GM21526 (cell line): ENCODE results near the gene ACER1.
"Not testable (repeated sequence)": the region's sequence is repeated elsewhere in the genome, so short reads cannot be mapped to it uniquely, and the experiment has no call there.

Source experiments
- ATAC-seq: cut with Tn5 transposase; IDR thresholded peaks from one replicate; pipeline ENCODE4 v1.9.1; 2021; ENCODE audit warnings: moderate library complexity; ENCODE audit not compliant: unreplicated experiment, low FRiP score

ACER1 gene

DNA sequence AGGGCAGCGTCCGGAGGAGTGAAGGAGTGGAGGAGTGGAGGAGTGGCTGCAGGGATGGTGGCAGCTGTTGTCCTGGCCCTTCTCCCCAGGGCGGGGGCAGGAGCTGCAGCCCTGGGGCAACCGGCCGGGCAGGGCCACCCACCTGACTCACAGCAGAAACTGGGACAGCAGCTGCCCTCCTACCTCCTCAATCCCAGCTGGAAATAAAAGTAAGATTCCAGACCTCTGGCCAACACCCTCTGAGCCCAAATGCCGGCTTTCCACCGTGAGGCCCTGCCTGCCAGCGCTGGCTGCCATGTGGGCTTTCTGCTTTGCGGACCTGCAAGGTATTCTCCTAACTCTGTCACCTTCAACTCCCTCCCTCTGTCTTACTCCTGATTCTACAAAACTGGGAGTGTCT lies 24.6 kb upstream of the ACER1 start:
- ATAC-seq, result no peak

- ATAC-seq, result no peak
Measured at GRCh38 chr19:6357174-6357573, 23.8 kb upstream of the ACER1 start.

DNA sequence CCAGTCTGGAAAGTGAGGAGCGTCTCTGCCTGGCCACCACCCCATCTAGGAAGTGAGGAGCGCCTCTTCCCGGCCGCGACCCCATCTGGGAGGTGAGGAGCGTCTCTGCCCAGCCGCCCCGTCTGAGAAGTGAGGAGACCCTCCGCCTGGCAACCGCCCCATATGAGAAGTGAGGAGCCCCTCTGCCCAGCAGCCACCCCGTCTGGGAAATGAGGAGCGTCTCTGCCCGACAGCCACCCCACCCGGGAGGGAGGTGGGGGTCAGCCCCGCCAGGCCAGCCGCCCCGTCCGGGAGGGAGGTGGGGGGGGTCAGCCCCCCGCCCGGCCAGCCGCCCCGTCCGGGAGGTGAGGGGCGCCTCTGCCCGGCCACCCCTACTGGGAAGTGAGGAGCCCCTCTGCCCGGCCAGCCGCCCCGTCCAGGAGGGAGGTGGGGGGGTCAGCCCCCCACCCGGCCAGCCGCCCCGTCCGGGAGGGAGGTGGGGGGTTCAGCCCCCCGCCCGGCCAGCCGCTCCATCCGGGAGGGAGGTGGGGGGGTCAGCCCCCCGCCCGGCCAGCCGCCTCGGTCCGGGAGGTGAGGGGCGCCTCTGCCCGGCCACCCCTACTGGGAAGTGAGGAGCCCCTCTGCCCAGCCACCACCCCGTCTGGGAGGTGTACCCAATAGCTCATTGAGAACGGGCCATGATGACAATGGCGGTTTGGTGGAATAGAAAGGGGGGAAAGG lies 22.1 kb upstream of the ACER1 start:
- not testable (repeated sequence) for ATAC-seq

DNA sequence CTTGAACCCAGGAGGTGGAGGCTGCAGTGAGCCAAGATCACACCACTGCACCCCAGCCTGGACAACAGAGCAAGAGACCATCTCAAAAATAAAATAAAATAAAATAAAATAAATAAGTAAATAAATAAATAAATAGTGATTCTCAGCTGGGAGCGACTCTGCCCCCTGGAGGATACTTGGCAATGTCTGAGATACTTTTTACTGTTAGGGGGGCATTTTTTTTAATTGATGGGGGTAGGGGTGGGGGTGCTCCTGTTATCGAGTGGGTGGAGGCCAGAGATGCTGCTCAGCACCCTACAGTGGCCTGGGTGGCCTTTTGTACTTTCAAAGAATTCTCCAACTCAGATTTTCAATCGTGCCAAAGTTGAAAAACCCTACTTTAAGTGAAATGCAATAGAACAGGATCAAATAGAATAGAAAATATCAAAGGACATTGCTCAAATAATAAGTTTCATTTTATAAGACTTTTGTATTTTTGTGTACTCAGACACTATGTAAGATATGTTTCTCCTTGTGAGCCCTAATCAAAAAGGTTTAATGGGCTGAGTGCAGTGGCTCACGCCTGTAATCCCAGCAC lies 20.8 kb upstream of the ACER1 start:
- ATAC-seq, result no peak

GRCh38 chr19:6352381-6353165 lies 19.2 kb upstream of the ACER1 start:
- no peak for ATAC-seq

DNA sequence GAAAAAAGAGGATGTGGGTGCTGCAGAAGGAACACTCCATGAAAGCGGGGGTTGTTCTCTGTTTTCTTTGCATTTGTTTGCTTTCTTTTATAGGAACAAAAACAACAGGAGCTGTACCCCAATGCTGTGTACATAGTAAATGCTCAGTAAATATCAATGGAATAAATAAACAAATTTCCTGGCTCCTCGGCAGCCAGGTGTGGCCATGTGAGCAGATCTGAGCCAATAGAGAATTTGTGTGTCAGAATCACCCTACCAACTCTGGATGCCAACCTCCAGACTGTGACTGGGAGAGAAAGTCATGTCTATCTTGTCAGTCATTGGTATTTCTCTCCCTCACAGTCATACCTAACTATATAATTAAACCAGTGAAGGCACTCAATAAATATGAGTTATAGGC lies 17.3 kb upstream of the ACER1 start:
- ATAC-seq, result no peak

DNA sequence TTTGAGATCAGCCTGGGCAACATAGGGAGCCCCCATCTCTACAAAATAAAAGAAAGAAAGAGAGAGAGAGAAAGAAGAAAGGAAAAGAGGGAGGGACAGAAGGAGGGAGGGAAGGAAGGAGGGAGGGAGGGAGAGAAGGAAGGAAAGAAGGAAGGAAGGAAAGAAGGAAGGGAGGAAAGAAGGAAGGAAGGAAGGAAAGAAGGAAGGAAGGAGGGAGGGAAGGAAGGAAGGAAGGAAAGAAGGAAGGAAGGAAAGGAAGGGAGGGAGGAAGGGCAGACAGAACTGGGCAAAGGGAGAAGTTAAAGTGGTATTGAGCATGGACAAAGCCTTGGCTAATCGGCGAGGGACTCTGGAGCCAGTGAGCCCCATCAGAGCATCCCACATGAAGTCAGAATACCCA lies 15.9 kb upstream of the ACER1 start:
- ATAC-seq, result not testable (repeated sequence)

DNA sequence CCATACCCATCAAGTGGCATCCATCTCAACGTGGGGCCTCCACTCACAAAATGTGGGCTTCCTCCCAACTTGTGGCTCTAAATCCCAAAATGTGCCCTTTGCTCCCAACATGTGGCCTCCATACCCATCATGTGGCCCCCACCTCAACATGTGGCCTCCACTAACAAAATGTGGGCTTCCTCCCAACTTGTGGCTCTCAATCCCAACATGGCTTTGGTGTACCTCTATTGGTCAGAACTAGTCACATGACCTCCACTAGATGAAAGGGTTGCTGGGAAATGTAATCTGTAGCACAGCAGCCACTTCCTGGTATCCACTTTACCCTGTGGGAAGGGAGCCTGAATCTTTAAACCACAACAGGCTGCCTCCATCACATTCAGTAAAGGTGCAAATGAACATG lies 10.1 kb upstream of the ACER1 start:
- no peak for ATAC-seq

GRCh38 chr19:6340493-6341201 lies 7.2 kb upstream of the ACER1 start:
- no peak for ATAC-seq

GRCh38 chr19:6334490-6335285 lies 1.3 kb upstream of the ACER1 start:
- no peak for ATAC-seq

- ATAC-seq, result no peak
Measured at GRCh38 chr19:6326815-6327214, 6.6 kb downstream of the ACER1 start.

DNA sequence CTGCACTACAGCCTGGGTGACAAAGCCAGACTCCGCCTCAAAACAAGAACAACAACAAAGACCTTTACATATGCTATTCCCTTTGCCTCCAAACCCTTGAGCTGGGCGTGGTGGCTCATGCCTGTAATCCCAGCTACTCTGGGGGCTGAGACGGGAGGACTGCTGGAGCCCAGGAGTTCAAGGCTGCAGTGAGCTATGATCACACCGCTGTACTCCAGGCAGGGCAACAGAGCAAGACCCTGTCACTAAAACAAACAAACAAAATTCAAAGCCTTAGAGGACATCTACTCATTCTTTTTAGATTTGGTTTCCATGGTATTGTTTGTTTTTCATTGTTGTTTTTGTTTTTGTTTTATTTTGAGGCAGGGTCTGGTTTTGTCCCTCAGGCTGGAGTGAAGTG lies 7.8 kb downstream of the ACER1 start:
- no peak for ATAC-seq

DNA sequence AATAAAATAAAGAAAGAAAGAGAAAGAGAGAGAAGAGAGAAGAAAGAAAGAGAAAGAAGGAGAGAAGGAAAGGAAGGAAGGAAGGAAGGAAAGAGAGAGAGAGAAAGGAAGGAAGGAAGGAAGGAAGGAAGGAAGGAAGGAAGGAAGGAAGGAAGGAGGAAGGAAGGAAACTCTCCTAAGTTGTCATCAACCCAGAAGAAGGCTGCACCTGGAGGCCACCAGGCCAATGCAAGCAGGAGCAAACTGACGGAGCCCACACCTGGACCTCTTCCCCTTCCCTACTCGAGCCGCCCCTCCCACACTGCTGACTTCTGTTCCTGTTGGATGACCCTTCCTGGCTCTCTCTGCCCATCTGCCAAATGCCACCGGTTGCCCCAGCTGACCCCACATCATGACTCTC lies 8.7 kb downstream of the ACER1 start:
- no peak for ATAC-seq

GRCh38 chr19:6322284-6322683 lies 11.1 kb downstream of the ACER1 start:
- no peak for ATAC-seq

DNA sequence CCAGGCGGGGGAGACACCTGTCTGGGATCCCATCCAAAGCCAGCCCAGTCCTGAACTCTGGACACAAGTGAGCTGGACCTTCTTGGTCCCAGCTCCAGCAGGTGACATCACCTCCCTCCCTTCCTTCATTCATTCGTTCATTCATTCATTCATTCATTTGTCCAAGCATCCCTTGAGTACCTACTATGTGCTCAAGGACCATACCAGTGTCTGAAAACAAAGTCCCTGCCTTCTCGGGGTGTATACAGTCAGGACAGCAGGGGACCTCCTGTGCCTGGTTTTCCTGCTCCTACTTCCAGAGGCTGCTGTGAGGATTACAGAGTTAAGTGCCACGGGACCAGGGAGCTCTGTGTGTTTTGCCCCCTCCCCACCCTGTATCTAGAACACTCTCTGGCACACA lies 14.0 kb downstream of the ACER1 start:
- no peak for ATAC-seq

- ATAC-seq, result no peak
Measured at GRCh38 chr19:6318772-6319171, 14.6 kb downstream of the ACER1 start.

DNA sequence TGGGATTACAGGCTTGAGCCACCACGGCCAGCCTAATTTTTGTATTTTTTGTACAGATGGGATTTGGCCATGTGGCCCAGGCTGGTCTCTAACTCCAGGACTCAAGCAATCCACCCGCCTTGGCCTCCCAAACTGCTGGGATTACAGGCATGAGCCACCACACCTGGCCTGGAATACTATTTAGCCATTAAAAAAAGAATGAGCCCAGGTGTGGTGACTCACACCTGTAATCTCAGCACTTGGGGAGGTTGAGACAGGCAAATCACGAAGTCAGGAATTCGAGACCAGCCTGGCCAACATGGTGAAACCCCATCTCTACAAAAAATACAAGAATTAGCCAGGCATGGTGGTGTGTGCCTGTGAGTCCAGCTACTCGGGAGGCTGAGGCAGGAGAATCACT lies 17.8 kb downstream of the ACER1 start:
- not testable (repeated sequence) for ATAC-seq

DNA sequence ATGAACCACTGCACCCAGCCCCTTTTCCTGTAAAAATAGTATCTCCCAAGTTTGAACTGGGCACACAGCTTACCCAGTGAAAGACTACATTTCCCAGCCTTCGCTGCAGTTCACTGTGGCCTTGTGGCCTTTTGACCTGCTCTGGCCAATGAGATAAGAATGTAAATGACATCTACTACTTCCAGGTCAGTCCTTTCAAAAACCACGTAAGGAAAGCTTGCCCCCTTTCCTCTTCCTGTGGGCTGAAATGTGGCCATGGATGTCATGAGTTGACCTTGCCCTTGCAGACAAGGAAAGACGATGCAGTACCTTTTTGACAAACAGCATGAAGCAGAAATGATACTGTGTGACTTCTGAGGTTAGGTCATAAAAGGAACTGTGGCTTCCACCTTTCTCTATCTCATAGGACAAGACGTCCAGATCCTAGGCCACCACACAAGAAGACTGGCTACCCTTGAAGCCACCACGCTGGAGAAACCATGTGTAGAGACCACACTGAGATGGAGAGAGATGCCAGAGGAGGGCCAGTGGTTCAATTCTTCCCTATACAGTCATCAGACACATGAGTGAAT lies 19.9 kb downstream of the ACER1 start:
- ATAC-seq, result no peak

DNA sequence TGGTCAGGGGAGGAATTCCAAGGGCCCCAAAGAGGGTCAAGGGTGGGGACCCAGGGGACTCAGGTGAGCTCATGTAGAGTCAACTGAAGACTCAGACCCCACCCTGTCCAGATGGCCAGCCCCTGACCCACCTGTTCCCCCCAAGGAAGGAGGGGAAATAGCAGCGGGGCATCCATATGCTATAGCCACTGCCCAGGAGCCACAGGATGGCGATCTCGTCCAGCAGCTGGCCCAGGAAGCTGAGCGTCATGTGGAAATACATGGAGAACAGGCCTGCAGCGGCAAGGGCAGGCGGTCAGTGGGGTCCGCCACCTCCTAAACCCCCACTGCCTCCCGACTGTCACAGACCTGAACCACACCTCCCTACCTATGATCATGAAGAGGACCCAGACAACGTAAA lies 21.4 kb downstream of the ACER1 start:
- ATAC-seq, result no peak

DNA sequence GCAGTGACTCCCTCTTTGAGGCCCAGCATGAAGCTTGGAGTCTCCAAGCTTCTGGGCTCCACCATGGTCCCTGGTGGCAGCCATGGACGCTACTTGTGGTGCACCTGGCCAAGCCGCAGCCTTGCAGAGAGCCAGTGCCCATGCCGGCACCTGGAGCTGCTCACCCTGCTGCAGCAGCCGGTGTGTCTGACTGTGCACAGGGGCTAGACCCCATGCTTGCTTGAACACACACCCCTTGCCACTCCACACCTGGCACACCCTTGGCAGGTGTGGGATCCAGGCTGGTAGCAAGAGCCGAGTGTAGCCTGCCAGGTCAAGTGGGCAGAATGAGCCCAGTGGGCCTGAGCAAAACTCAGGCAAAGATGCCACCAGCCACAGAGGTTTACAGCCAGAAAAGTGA lies 35.0 kb downstream of the ACER1 start:
- no peak for ATAC-seq
